ENCODE results near the gene SCO2.

SCO2 gene

DNA sequence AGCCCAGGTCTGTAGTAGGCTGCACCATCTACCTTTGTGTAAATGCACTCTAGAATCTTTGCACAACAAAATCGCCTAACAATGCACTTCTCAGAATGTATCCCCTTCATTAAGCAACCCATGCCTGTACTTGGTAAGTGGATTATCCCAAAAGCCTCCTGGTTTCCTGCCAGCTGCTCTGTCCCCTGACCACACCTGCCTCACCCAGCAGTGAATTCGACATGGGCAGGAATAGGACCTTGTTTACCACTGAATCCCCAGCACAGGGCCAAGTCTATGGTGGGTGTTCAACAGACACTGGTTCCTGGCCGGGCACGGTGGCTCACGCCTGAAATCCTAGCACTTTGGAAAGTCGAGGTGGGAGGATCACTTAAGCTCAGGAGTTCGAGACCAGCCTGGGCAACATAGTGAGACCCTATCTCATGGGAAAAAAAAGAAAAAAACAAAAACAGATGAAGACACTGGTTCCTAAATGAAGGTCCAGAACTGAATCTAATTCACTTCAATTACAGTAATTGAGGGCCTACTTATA is 42.4 kb upstream of the SCO2 start:
- Histone ChIP-seq H3K4me3 (ENCODE audit: low read depth in 1 of 2, low read length in 2 of 2) (no peak overlapping the region), H3K9ac (ENCODE audit: low read depth in 1 of 2, low read length in 2 of 2) (no peak overlapping the region), H3K4me1 (ENCODE audit: control insufficient read depth in 1 of 2, insufficient read depth in 2 of 2, low read length in 2 of 2) (peaks cover 21 to 24% of the 10 kb centered on the region in 2 donors), H3K9me3 (ENCODE audit: control insufficient read depth in 1 of 2, low read length in 2 of 2) (no peaks in the 10 kb centered on the region), H3K27me3 (ENCODE audit: control insufficient read depth in 1 of 2, insufficient read depth in 2 of 2, low read length in 2 of 2) (no peaks in the 10 kb centered on the region), H3K36me3 (ENCODE audit: control insufficient read depth in 1 of 2, insufficient read depth in 2 of 2, low read length in 2 of 2) (peaks cover 5 to 28% of the 10 kb centered on the region in 2 donors), H3K27ac (ENCODE audit: low read depth, low read length) (no peak overlapping the region)

DNA sequence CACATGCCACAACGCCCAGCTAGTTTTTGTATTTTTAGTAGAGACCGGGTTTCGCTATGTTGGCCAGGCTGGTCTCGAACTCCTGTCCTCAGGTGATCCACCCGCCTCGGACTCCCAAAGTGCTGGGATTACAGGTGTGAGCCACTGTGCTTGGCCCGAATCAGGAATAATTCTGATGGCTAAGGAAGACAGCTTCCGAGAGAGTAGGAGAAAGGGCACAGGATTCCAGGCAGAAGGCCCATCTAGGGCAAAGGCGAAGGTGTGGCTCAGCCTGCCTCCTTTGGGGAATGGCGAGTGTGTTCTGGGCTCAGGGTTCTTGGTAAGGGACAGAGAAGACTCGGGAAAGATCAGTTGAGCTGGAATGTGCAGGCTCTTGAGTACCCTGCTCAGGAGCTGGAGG is 38.9 kb upstream of the SCO2 start:
- H3K4me1 ChIP-seq (ENCODE audit: control insufficient read depth in 1 of 2, insufficient read depth in 2 of 2, low read length in 2 of 2), result peaks cover 18 to 20% of the 10 kb centered on the region in 2 donors
- peaks cover 0 to 3% of the 10 kb centered on the region in 2 donors for H3K36me3 ChIP-seq (ENCODE audit: control insufficient read depth in 1 of 2, insufficient read depth in 2 of 2, low read length in 2 of 2)
- no peaks in the 10 kb centered on the region for H3K9me3 ChIP-seq (ENCODE audit: control insufficient read depth in 1 of 2, low read length in 2 of 2)
- H3K9ac ChIP-seq (ENCODE audit: low read depth in 1 of 2, low read length in 2 of 2), result no peak overlapping the region
- H3K4me3 ChIP-seq (ENCODE audit: low read depth in 1 of 2, low read length in 2 of 2), result no peak overlapping the region
- no peaks in the 10 kb centered on the region for H3K27me3 ChIP-seq (ENCODE audit: control insufficient read depth in 1 of 2, insufficient read depth in 2 of 2, low read length in 2 of 2)
- H3K27ac ChIP-seq (ENCODE audit: low read depth, low read length), result no peak overlapping the region

DNA sequence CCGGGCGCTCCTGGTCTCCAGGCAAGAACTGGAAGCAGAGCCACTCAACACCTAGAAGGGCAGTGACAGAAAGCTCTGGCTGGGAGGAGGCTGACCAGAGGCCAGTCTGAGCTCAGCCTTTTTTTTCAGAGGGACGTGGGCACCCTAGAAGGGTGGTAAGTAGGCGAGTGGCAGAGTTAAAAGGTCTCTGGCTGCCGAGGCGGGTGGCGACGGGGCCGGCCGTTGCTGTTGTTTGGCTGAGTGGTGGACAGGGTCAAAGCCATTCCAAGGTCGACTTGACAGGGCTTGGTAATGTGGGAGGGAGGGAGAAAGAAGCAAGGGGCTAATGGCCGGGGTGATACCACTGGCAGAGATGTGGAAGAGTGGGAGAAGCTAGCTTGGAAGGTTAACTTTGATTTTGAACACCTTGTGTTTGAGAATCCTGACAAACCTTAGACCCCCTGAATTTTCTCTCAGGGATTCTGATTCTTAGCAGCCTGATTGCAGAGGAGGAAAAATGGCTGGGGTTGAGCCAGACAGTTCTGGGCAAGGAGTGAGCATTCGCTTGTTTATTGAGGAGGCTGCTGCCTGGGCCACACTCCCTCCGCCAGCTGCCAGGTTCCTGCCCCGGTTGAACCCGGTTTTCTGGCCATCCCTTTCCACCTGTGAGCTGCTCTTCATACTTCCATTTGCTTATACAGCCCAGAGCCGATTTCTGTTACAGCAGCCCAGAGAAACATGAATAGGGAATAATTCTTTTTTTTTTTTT is 38.2 kb upstream of the SCO2 start:
- no peaks in the 10 kb centered on the region for H3K9me3 ChIP-seq (ENCODE audit: control insufficient read depth in 1 of 2, low read length in 2 of 2)
- H3K27me3 ChIP-seq (ENCODE audit: control insufficient read depth in 1 of 2, insufficient read depth in 2 of 2, low read length in 2 of 2), result no peaks in the 10 kb centered on the region
- H3K4me1 ChIP-seq (ENCODE audit: control insufficient read depth in 1 of 2, insufficient read depth in 2 of 2, low read length in 2 of 2), result peaks cover 11 to 14% of the 10 kb centered on the region in 2 donors
- H3K9ac ChIP-seq (ENCODE audit: low read depth in 1 of 2, low read length in 2 of 2), result peak overlapping the region; percentile 64 to 86
- H3K36me3 ChIP-seq (ENCODE audit: control insufficient read depth in 1 of 2, insufficient read depth in 2 of 2, low read length in 2 of 2), result no peaks in the 10 kb centered on the region
- peak overlapping the region; percentile 71 for H3K27ac ChIP-seq (ENCODE audit: low read depth, low read length)
- H3K4me3 ChIP-seq (ENCODE audit: low read depth in 1 of 2, low read length in 2 of 2), result peak overlapping the region; percentile 72 to 84

DNA sequence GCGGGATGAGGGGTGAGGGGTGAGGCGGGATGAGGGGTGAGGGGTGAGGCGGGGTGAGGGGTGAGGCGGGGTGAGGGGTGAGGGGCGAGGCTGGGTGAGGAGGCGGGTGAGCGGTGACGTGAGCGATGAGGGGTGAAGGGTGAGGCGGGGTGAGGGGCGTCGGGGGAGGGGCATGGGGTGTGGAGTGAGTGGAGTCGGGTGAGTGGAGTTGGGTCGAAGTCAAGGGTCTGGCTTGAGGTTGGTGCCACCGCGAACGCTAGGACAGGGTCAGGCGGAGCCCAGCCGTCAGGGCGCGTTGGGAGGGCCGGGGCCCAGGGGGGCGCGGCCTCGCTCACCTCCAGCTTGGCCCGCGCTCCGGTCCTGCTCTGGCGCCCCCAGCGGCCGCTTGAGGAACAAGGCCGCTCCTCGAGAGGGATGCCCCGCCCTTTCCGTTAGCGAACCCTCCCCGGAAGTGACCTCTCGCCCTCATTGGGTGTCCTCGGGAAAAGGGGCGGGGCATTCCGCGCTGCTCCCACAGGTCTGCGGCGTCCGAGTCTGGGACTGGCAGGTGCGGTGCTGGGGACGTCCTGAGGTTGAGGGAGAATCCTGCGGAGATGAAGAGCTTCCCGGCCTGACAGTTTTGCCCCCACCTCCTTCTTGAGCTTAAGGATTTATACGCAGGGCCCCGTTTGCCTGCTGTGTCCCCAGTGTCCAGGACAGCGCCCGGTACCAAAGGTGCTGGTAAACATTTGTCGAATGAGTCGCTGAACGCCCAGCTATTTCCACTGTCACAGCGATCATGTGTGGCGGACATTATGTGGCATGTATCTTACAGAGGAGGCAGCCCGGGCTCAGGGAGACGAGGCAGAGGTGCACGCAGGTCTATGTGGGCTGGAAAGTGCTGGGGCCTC is 37.4 kb upstream of the SCO2 start, which contains the start of gene SYCE3:
Gene SYCE3 (minus strand): TSS at position 397 of the 890 bp plus-strand sequence. CDS start 6,514 bp downstream, outside the sequence.
- peak within 1 kb of the TSS; percentile 71 for H3K27ac ChIP-seq (ENCODE audit: low read depth, low read length)

DNA sequence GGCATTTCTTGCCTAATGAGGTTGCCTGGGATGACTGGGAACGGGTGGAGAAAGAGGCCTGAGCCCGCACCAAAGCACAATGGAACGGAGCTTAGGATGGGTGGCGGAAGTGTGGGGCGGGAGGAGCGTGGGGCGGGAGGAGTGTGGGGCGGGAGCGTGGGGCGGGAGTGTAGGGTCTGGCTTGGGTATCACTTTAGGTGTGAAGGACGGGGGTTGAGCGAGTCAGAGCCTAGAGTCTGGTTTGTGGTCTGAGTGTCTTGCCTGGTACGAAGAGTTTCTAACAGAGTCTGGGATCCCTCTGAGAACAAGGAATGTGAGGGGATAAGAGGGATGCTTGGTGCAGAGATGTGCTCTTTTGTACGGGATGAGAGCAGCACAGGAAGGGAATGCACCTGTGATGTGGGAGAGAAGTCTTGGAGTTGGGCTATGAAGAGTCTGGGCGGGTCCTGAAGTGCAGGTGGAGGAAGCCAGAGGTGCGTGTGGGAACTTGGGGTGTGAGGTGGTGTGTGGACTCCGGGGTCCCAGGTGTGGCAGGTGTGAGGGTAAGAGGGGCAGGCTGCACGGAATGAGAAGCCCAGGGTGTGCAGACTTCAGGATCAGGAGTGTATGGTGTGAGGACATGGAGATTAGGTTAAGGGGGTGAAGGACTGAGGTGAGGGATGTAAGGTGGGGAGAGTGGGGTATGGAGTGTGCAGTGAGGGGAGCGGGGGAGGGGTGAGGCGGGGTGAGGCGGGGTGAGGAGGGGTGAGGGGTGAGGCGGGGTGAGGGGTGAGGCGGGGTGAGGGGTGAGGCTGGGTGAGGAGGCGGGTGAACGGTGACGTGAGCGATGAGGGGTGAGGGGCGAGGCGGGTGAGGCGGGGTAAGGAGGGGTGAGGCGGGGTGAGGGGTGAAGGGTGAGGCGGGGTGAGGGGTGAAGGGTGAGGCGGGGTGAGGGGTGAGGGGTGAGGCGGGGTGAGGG is 36.3 kb upstream of the SCO2 start:
- Histone ChIP-seq H3K9ac (ENCODE audit: low read depth in 1 of 2, low read length in 2 of 2) (no peak overlapping the region), H3K4me3 (ENCODE audit: low read depth in 1 of 2, low read length in 2 of 2) (no peak overlapping the region), H3K36me3 (ENCODE audit: control insufficient read depth in 1 of 2, insufficient read depth in 2 of 2, low read length in 2 of 2) (no peaks in the 10 kb centered on the region), H3K27me3 (ENCODE audit: control insufficient read depth in 1 of 2, insufficient read depth in 2 of 2, low read length in 2 of 2) (no peaks in the 10 kb centered on the region), H3K9me3 (ENCODE audit: control insufficient read depth in 1 of 2, low read length in 2 of 2) (no peaks in the 10 kb centered on the region), H3K27ac (ENCODE audit: low read depth, low read length) (no peak overlapping the region), H3K4me1 (ENCODE audit: control insufficient read depth in 1 of 2, insufficient read depth in 2 of 2, low read length in 2 of 2) (peaks cover 9 to 14% of the 10 kb centered on the region in 2 donors)

More for the DNA sequence above, 37.4 kb upstream of the SCO2 start, which contains the start of gene SYCE3:
- Histone ChIP-seq H3K9ac (ENCODE audit: low read depth in 1 of 2, low read length in 2 of 2) (peak within 1 kb of the TSS; percentile 64 to 86), H3K9me3 (ENCODE audit: control insufficient read depth in 1 of 2, low read length in 2 of 2) (no peaks in the 10 kb centered on the region), H3K36me3 (ENCODE audit: control insufficient read depth in 1 of 2, insufficient read depth in 2 of 2, low read length in 2 of 2) (no peaks in the 10 kb centered on the region), H3K4me3 (ENCODE audit: low read depth in 1 of 2, low read length in 2 of 2) (peak within 1 kb of the TSS; percentile 72 to 84), H3K4me1 (ENCODE audit: control insufficient read depth in 1 of 2, insufficient read depth in 2 of 2, low read length in 2 of 2) (peaks cover 9 to 14% of the 10 kb centered on the region in 2 donors), H3K27me3 (ENCODE audit: control insufficient read depth in 1 of 2, insufficient read depth in 2 of 2, low read length in 2 of 2) (no peaks in the 10 kb centered on the region)

DNA sequence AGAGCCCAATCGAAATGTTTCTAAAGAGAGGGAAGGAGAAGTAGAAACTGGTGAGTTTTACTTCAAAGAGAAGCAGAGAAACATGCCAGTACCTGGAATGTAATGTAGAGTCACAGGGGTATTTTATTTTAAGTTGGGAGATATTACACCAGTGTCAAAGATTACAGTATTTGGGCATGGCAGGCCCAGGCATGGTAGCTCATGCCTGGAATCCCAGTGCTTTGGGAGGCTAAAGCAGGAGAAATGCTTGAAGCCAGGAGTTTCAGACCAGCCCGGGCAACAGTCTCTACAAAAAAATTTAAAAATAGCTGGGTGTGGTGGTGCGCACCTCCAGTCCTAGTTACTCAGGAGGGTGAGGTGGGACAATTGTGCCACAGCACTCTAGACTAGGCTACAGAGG is 34.6 kb upstream of the SCO2 start:
- H3K27ac ChIP-seq (ENCODE audit: low read depth, low read length), result no peak overlapping the region
- H3K9ac ChIP-seq (ENCODE audit: low read depth in 1 of 2, low read length in 2 of 2), result no peak overlapping the region
- H3K27me3 ChIP-seq (ENCODE audit: control insufficient read depth in 1 of 2, insufficient read depth in 2 of 2, low read length in 2 of 2), result no peaks in the 10 kb centered on the region
- peaks cover 9 to 14% of the 10 kb centered on the region in 2 donors for H3K4me1 ChIP-seq (ENCODE audit: control insufficient read depth in 1 of 2, insufficient read depth in 2 of 2, low read length in 2 of 2)
- H3K9me3 ChIP-seq (ENCODE audit: control insufficient read depth in 1 of 2, low read length in 2 of 2), result no peaks in the 10 kb centered on the region
- no peak overlapping the region for H3K4me3 ChIP-seq (ENCODE audit: low read depth in 1 of 2, low read length in 2 of 2)
- H3K36me3 ChIP-seq (ENCODE audit: control insufficient read depth in 1 of 2, insufficient read depth in 2 of 2, low read length in 2 of 2), result no peaks in the 10 kb centered on the region

DNA sequence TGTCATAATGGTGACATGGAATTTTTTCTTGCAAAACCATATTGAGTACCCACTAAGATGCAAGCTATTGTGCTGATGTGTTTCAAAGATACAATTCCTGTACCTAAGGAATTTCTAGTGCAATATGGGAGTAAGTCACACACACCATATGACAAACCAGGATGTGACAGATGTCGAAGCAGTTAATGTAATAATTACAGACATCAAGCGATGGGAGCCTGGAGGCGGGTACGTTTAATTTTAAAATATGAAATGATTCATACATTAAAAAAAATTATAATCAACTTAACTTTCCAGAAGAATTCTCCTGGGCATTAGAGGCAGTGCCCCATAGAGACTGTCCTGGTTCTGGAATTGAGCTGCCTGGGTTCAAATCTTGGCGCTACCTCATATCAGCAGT is 31.3 kb upstream of the SCO2 start:
- no peaks in the 10 kb centered on the region for H3K4me1 ChIP-seq (ENCODE audit: control insufficient read depth in 1 of 2, insufficient read depth in 2 of 2, low read length in 2 of 2)
- no peak overlapping the region for H3K9ac ChIP-seq (ENCODE audit: low read depth in 1 of 2, low read length in 2 of 2)
- no peaks in the 10 kb centered on the region for H3K9me3 ChIP-seq (ENCODE audit: control insufficient read depth in 1 of 2, low read length in 2 of 2)
- no peaks in the 10 kb centered on the region for H3K36me3 ChIP-seq (ENCODE audit: control insufficient read depth in 1 of 2, insufficient read depth in 2 of 2, low read length in 2 of 2)
- H3K4me3 ChIP-seq (ENCODE audit: low read depth in 1 of 2, low read length in 2 of 2), result no peak overlapping the region
- H3K27ac ChIP-seq (ENCODE audit: low read depth, low read length), result no peak overlapping the region
- no peaks in the 10 kb centered on the region for H3K27me3 ChIP-seq (ENCODE audit: control insufficient read depth in 1 of 2, insufficient read depth in 2 of 2, low read length in 2 of 2)

DNA sequence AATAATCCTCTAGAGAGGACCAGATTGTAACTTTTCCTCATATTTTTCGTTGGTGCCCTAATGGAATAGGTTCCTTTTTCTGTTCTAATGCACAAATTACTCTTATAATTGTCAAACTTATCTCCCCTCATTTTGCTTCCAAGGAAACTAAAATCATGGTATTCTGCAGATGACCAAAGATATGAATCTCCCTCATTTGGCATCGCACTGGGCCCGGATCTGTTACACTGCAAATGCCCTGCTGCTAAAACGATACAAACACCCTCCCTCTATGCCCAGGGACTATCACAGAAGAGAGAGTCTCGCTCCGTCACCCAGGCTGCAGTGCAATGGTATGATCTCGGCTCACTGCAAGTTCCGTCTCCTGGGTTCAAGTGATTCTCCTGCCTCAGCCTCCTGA is 27.9 kb upstream of the SCO2 start:
- peaks cover 0 to 4% of the 10 kb centered on the region in 2 donors for H3K27me3 ChIP-seq (ENCODE audit: control insufficient read depth in 1 of 2, insufficient read depth in 2 of 2, low read length in 2 of 2)
- H3K9me3 ChIP-seq (ENCODE audit: control insufficient read depth in 1 of 2, low read length in 2 of 2), result no peaks in the 10 kb centered on the region
- no peak overlapping the region for H3K4me3 ChIP-seq (ENCODE audit: low read depth in 1 of 2, low read length in 2 of 2)
- H3K36me3 ChIP-seq (ENCODE audit: control insufficient read depth in 1 of 2, insufficient read depth in 2 of 2, low read length in 2 of 2), result no peaks in the 10 kb centered on the region
- no peak overlapping the region for H3K27ac ChIP-seq (ENCODE audit: low read depth, low read length)
- H3K4me1 ChIP-seq (ENCODE audit: control insufficient read depth in 1 of 2, insufficient read depth in 2 of 2, low read length in 2 of 2), result peaks cover 0 to 7% of the 10 kb centered on the region in 2 donors
- H3K9ac ChIP-seq (ENCODE audit: low read depth in 1 of 2, low read length in 2 of 2), result no peak overlapping the region

DNA sequence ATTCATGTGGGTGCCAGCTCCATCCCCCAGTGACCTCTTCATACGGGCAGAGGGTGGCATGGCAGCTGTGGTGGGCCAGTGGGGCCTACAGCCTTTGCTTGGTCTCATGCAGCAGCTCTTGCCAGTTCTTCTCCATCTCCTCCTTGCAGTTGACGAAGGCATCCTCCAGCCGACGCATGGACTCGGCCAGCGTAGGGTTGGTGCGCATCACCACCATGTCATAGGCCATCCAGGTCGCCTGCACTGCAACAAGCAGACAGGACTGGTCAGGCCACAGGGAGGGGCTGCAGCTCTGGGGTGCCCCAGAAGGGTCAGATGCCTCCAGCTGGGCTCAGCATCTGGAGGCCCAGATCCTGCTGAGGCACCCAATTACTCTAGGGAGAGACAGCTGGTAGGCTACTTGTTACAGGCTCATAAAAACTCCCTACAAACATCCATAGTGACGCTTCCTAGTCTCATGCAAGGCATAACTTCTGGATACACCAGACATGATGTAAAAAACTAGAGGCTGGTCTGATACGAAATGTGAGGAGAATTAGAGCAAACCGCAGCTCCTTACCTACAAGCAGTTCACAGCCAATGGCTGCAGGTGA is 25.9 kb upstream of the SCO2 start:
- Histone ChIP-seq H3K9ac (ENCODE audit: low read depth in 1 of 2, low read length in 2 of 2) (no peak overlapping the region), H3K27ac (ENCODE audit: low read depth, low read length) (no peak overlapping the region), H3K4me3 (ENCODE audit: low read depth in 1 of 2, low read length in 2 of 2) (no peak overlapping the region), H3K27me3 (ENCODE audit: control insufficient read depth in 1 of 2, insufficient read depth in 2 of 2, low read length in 2 of 2) (peaks cover 0 to 6% of the 10 kb centered on the region in 2 donors), H3K36me3 (ENCODE audit: control insufficient read depth in 1 of 2, insufficient read depth in 2 of 2, low read length in 2 of 2) (no peaks in the 10 kb centered on the region), H3K4me1 (ENCODE audit: control insufficient read depth in 1 of 2, insufficient read depth in 2 of 2, low read length in 2 of 2) (peaks cover 0 to 9% of the 10 kb centered on the region in 2 donors), H3K9me3 (ENCODE audit: control insufficient read depth in 1 of 2, low read length in 2 of 2) (no peaks in the 10 kb centered on the region)

Measured in duodenal mucosa (tissue), 2 donors.